Omental fat pad (tissue), 4 donors: ENCODE results near the gene SPRN. TPM values are rescaled to one million over a fixed set of nuclear protein-coding genes. Genes with fewer than 3 reads are reported as not detected.

ENCODE experiments used
- ATAC-seq: fragments of 150-250 bp; one replicate; pipeline ENCODE4 v1.9.1; 2016; ENCODE audit warnings: mild to moderate bottlenecking, moderate library complexity; ENCODE audit not compliant: low FRiP score
- DNase-seq: peaks from one replicate; pipeline ENCODE4 v3.0.0-alpha.2; 2019; ENCODE audit warnings: low spot score
- CTCF ChIP-seq, 3 donors: fragments of 450-650 bp; IDR thresholded peaks; one replicate each; pipeline ENCODE4 v1.5.1; 2016 to 2017; ENCODE audit warnings: antibody characterized with exemption in 3 of 3, mild to moderate bottlenecking in 3 of 3, moderate library complexity in 2 of 3
- small RNA-seq: library from RNA; depleted of rRNA; stranded (forward); fragments of <200 nt; gene quantifications from one replicate; pipeline ENCODE3, GENCODE V24; 2016
- total RNA-seq, 4 donors: library from RNA; depleted of rRNA; stranded (reverse); fragments of >200 nt; gene quantifications; one replicate each; pipeline ENCODE4 v1.1.0, GENCODE V29; 2016

The SPRN gene
- total RNA-seq, 4 donors from 2014 or later: not detected

- DNase-seq (peak; percentile 94), ATAC-seq (peak; percentile 98)
- TF ChIP-seq CTCF (IDR thresholded peaks at IDR 0.05): no peak
These were observed 51.0 kb downstream of the SPRN start, which contains the start of gene ECHS1 for GRCh38 chr10:133373174-133374090. TSS of gene ECHS1 (minus strand) at chr10:133373354. CDS start at chr10:133373333, 21 bp downstream.

DNA sequence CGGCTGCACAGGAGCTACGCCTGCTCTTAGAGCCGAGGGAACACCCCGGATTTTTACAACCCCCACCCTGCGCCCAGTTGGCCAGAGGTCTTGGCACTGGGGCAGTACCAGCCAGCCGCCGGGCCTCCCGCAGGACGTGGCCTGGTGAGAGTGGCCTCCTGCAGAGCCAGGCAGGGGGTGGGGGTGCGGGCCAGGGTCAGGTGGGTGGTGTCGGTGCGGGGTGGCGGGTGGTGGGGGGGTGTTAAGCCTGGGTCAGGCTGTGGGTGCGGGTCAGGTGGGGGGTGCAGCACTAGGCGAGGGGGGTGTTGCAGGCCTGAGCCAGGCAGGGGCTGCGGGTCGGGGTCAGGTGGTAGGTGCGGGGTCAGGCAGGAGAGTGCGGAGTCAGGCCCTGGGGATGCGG, 51.9 kb downstream of the SPRN start:
- ATAC-seq: no peak
- no peak for DNase-seq
- no peak for TF ChIP-seq CTCF (IDR thresholded peaks at IDR 0.05)

Small RNAs within 50 kb of the gene (small RNA-seq; reads per million reads assigned to genes)
- not detected for gene AL360181.4
- not detected for gene MIR3944

Other genes with a start within 250 kb of the SPRN start
- gene UTF1, start 194.4 kb downstream of the SPRN start, total RNA-seq: not detected
- gene VENTX, start 186.8 kb downstream of the SPRN start, total RNA-seq: 1 to 10 TPM in 2 of 4 donors, under 1 TPM in 2; 0.32 to 6.0 (median 2.4) TPM
- 10 to 100 TPM in 2 of 4 donors, 1 to 10 TPM in 2; 3.9 to 53.9 (median 8.4) TPM for gene ADAM8, start 147.8 kb downstream of the SPRN start, total RNA-seq
- gene TUBGCP2, start 115.8 kb downstream of the SPRN start, total RNA-seq: 10 to 100 TPM; 29.0 to 44.5 (median 36.3) TPM
- 10 to 100 TPM; 19.3 to 40.2 (median 23.3) TPM for gene ZNF511, start 115.7 kb downstream of the SPRN start, total RNA-seq
- not detected for gene CALY, start 87.7 kb downstream of the SPRN start, total RNA-seq
- gene PRAP1, start 77.3 kb downstream of the SPRN start, total RNA-seq: 1 to 10 TPM in 1 of 4 donors, not detected in 3; 3.3 TPM
- 10 to 100 TPM; 20.6 to 34.3 (median 24.1) TPM for gene FUOM, start 66.6 kb downstream of the SPRN start, total RNA-seq
- 100 to 1,000 TPM in 3 of 4 donors, 10 to 100 TPM in 1; 96.0 to 197 (median 138) TPM for gene ECHS1, start 51.3 kb downstream of the SPRN start, total RNA-seq
- 1 to 10 TPM; 3.8 to 7.7 (median 6.1) TPM for gene PAOX, start 45.4 kb downstream of the SPRN start, total RNA-seq
- 10 to 100 TPM; 14.6 to 30.9 (median 21.3) TPM for gene MTG1, start 30.5 kb downstream of the SPRN start, total RNA-seq
- gene SCART1, start 29.3 kb upstream of the SPRN start, total RNA-seq: 1 to 10 TPM; 1.3 to 5.2 (median 2.0) TPM
- gene CYP2E1, start 102.7 kb upstream of the SPRN start, total RNA-seq: 1 to 10 TPM in 2 of 4 donors, under 1 TPM in 2; 0.31 to 2.3 (median 1.3) TPM
- 10 to 100 TPM in 1 of 4 donors, under 1 TPM in 1, not detected in 2; 0.60 to 10.2 TPM for gene SYCE1, start 141.0 kb upstream of the SPRN start, total RNA-seq
- gene FRG2B, start 202.2 kb upstream of the SPRN start, total RNA-seq: not detected